ENCODE results near the gene TRIM14. TPM values are rescaled to one million over a fixed set of nuclear protein-coding genes. Genes with fewer than 3 reads are reported as not detected.

The TRIM14 gene
- total and polyA plus RNA-seq, 2 of the 13 experiments (the other 11 are each of a cell fraction or from before 2014, with no cell fraction given) = 9.2 to 13.0 TPM

GRCh38 chr9:98034593-98035546 lies 84.2 kb downstream of the TRIM14 start (continued):
- TF ChIP-seq ZNF503 (CRISPR knock-in tag; IDR thresholded peaks at IDR 0.05) = no peak
- no peak for TF ChIP-seq BRCA1 (CRISPR knock-in tag; IDR thresholded peaks at IDR 0.05)
- 0 out of 2 replicates have a peak, but pooled peaks have one; percentile 37 for TF ChIP-seq NCOA1 (CRISPR knock-in tag; IDR thresholded peaks at IDR 0.05)
- TF ChIP-seq ZFX (CRISPR knock-in tag; IDR thresholded peaks at IDR 0.05; ENCODE audit: low read depth) = peak; percentile 44; the same call in 1 of the 2 replicates
- no peak for TF ChIP-seq TCF7L2 (IDR thresholded peaks at IDR 0.05; ENCODE audit: low read depth, low read length)
- TF ChIP-seq THAP8 (CRISPR knock-in tag; IDR thresholded peaks at IDR 0.05; ENCODE audit: borderline replicate concordance) = no peak
- no peak for TF ChIP-seq KAT8 (CRISPR knock-in tag; IDR thresholded peaks at IDR 0.05)
- no peak for TF ChIP-seq DZIP1 (CRISPR knock-in tag; IDR thresholded peaks at IDR 0.05)
- no peak for TF ChIP-seq ZNF550 (CRISPR knock-in tag; IDR thresholded peaks at IDR 0.05; ENCODE audit: borderline replicate concordance)
- no peak for TF ChIP-seq ARID2 (CRISPR knock-in tag; IDR thresholded peaks at IDR 0.05; ENCODE audit: borderline replicate concordance)
- no peak for TF ChIP-seq FOXA1 (IDR thresholded peaks at IDR 0.05)
- no peak for TF ChIP-seq FOXA1 (CRISPR knock-in tag; IDR thresholded peaks at IDR 0.05)
- TF ChIP-seq ZNF543 (CRISPR knock-in tag; IDR thresholded peaks at IDR 0.05) = no peak
- no peak for TF ChIP-seq ZNF142 (CRISPR knock-in tag; IDR thresholded peaks at IDR 0.05)
- no peak for TF ChIP-seq MIXL1 (CRISPR knock-in tag; IDR thresholded peaks at IDR 0.05)
- TF ChIP-seq GATAD1 (CRISPR knock-in tag; IDR thresholded peaks at IDR 0.05) = no peak

Data from HepG2 (cell line).